ENCODE measurements around the gene NR1H2.
A peak's percentile ranks its signal among the peaks of the same experiment; 100 is the strongest.

Gene NR1H2

GRCh38 chr19:50330365-50331078 lies 45.7 kb upstream of the NR1H2 start:
- DNase-seq (ENCODE audit: low read depth) = no peak
- TF ChIP-seq CTCF (conservative IDR thresholded peaks at IDR 0.05; ENCODE audit: low read depth, low read length) = no peak
- H3K4me3 ChIP-seq (ENCODE audit: low read length) = peak overlapping the region; percentile 43

DNA sequence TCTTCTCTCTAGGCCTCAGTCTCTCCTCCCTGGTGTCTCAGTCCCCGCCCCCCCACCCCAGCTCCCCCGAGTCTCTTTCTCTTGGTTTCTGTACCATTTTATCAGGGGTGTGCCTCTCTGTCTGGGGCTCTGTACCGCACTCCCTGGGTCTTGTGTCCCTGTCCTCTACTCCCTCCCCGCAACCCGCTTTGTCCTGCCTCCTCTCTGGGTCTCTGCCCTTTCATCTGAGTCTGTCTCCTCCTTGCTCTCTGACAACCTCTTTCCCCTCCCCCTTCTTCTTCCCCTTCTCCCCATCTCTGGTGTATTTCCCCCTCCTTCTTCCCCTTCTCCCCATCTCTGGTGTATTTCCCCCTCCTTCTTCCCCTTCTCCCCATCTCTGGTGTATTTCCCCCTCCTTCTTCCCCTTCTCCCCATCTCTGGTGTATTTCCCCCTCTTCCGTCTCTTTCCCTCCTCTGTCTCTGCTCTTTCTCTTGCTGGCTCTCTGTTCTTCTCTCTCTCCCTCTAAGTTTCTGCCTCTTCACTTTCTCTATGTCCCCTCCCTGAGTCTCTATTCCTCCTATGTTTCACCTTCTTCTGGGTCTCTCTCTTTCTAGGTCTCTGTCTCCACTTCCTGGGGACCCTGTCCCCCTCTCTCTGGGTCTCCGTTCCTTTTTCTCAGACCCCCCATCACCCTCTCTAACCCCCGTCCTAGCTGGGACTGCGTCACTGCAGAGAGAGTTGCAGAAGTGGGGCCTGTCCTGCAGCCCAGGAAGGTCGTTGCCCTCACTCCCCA lies 44.9 kb upstream of the NR1H2 start:
- peak overlapping the region; percentile 43 for H3K4me3 ChIP-seq (ENCODE audit: low read length)
- DNase-seq (ENCODE audit: low read depth) = no peak
- TF ChIP-seq CTCF (conservative IDR thresholded peaks at IDR 0.05; ENCODE audit: low read depth, low read length) = no peak

DNA sequence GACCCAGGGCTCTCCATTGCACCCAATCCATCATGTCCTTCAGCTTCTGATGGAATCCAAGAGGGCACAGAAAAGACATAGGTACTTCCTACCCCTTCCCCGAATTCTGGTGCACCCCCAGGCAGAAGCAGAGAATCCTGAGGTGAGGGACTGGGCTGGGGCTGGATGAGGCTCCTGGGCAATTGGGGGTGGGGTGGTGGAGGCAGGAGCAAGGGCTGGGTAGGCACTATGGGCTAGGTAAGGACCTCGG lies 44.3 kb upstream of the NR1H2 start:
- DNase-seq (ENCODE audit: low read depth) = no peak
- no peak for TF ChIP-seq CTCF (conservative IDR thresholded peaks at IDR 0.05; ENCODE audit: low read depth, low read length)
- H3K4me3 ChIP-seq (ENCODE audit: low read length) = no peak overlapping the region

GRCh38 chr19:50332244-50333038 lies 43.8 kb upstream of the NR1H2 start:
- TF ChIP-seq CTCF (conservative IDR thresholded peaks at IDR 0.05; ENCODE audit: low read depth, low read length) = no peak
- no peak for DNase-seq (ENCODE audit: low read depth)
- peak overlapping the region; percentile 65 for H3K4me3 ChIP-seq (ENCODE audit: low read length)

DNA sequence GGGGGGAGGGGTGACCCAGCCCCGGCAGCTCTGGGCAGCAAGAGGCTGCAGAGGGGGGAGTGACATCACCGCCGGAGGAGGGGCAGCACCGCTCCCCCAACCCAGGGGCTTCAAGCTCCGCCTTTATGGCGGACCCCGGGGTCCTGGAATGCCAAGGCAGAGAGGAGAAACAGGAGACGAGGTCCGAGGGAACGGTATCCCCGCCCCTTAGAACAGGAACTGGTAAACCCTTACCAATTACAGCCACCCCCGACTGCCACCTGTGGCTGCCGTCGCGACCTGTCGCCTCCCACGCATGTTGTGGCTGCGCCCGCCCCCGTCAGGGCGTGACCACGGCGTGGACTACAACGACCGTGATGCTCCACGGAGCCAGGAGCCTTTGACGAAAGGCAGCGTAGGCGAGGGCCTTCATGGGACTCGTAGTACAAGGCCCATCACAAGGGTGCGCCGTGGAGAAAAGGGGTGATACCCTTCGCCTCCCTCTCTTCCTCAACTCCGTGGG lies 43.0 kb upstream of the NR1H2 start:
- TF ChIP-seq CTCF (conservative IDR thresholded peaks at IDR 0.05; ENCODE audit: low read depth, low read length) = no peak
- peak; percentile 62 for DNase-seq (ENCODE audit: low read depth)
- H3K4me3 ChIP-seq (ENCODE audit: low read length) = peak overlapping the region; percentile 65

DNA sequence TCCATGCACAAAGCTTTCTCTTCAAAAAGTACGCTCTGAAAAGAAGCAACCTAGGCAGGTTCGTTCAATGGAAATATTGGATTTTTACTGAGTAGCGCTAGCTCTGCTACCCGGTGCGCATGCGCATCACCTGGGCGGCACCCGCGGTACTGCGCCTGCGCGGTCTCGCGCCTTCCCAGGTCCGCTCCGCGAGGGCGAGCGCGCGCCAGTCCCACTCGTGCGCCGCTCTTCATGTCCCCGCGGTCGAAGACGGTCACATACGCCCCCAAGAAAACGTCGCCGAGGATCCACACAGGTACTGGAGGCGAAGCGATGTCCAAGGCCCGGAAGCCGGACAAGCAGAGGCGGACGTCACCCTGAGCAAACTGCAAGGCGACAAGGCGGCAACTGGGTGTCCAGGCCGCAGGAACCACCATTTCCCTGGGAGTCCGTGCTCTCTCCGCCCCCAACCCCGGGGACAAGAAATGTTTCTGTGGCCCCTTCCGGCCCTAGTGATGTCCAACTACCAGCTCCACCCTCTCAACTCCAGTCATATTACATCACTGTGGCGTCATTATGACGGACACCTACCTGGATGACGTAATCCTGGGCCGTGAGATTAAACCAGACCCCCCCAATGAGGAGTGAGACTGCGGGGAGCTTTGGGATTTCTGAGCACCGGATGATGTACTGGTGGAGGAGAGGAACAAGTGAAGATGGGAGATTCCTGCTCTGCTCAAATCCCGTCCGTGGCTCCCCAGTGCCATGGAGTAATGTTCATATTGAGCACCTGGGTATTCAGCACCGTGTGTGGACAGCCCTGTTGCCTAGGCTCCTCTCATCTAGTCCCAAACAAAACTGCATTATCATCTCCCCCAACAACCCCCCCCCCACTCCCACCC lies 42.3 kb upstream of the NR1H2 start:
- peak overlapping the region; percentile 65 for H3K4me3 ChIP-seq (ENCODE audit: low read length)
- DNase-seq (ENCODE audit: low read depth) = no peak
- TF ChIP-seq CTCF (conservative IDR thresholded peaks at IDR 0.05; ENCODE audit: low read depth, low read length) = no peak

Measured in retinal pigment epithelial cell (primary cell).